MG63 (cell line): ENCODE data around the gene KLK15. TPM values are rescaled to one million over a fixed set of nuclear protein-coding genes. Genes with fewer than 3 reads are reported as not detected.

Experiments
- DNase-seq: peaks from one replicate; pipeline ENCODE4 v3.0.0-alpha.2; 2020
- H3K27me3 ChIP-seq: fragments of 250-450 bp; sonication (Bioruptor Pico); 2 replicates; pipeline ENCODE4 v1.5.1; 2020; ENCODE audit warnings: mild to moderate bottlenecking, moderate library complexity
- H3K36me3 ChIP-seq: fragments of 250-450 bp; sonication (Bioruptor Pico); 2 replicates; pipeline ENCODE4 v1.5.1; 2020; ENCODE audit warnings: mild to moderate bottlenecking, moderate library complexity
- H3K4me3 ChIP-seq: fragments of 250-450 bp; sonication (Bioruptor Pico); 2 replicates; pipeline ENCODE4 v1.5.1; 2020; ENCODE audit warnings: mild to moderate bottlenecking, moderate library complexity
- H3K9me3 ChIP-seq: fragments of 250-450 bp; sonication (Bioruptor Pico); 2 replicates; pipeline ENCODE4 v1.5.1; 2020; ENCODE audit warnings: mild to moderate bottlenecking, moderate library complexity
- total RNA-seq: library from RNA; depleted of rRNA; stranded (reverse); fragments of >200 nt; shearing (Covaris generic); gene quantifications from 2 replicates; pipeline ENCODE4 v1.2.3, GENCODE V29; 2014; ENCODE audit warnings: low replicate concordance

The KLK15 gene
- total RNA-seq, 1 experiment from 2014 or later, result not detected

GRCh38 chr19:50854636-50855410 lies 21.4 kb upstream of the KLK15 start, which contains the start of gene KLK3:
KLK3 (plus strand) TSS chr19:50854915; CDS start chr19:50854956, 41 bp downstream.
- H3K27me3 ChIP-seq, result peaks cover 46% of the 10 kb centered on the region
- no peak for DNase-seq
- H3K4me3 ChIP-seq, result no peak within 1 kb of the TSS
- no peaks in the 10 kb centered on the region for H3K9me3 ChIP-seq
- no peaks in the 10 kb centered on the region for H3K36me3 ChIP-seq

DNA sequence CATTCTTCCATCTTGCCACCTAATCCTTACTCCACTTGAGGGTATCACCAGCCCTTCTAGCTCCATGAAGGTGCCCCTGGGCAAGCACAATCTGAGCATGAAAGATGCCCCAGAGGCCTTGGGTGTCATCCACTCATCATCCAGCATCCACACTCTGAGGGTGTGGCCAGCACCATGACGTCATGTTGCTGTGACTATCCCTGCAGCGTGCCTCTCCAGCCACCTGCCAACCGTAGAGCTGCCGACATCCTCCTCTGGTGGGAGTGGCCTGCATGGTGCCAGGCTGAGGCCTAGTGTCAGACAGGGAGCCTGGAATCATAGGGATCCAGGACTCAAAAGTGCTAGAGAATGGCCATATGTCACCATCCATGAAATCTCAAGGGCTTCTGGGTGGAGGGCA lies 18.2 kb upstream of the KLK15 start:
- no peaks in the 10 kb centered on the region for H3K9me3 ChIP-seq
- peaks cover 49% of the 10 kb centered on the region for H3K27me3 ChIP-seq
- no peaks in the 10 kb centered on the region for H3K36me3 ChIP-seq
- no peak for DNase-seq
- no peak overlapping the region for H3K4me3 ChIP-seq

- no peak for DNase-seq
- H3K36me3 ChIP-seq, result no peaks in the 10 kb centered on the region
- H3K27me3 ChIP-seq, result peaks cover 54% of the 10 kb centered on the region
- no peaks in the 10 kb centered on the region for H3K9me3 ChIP-seq
- H3K4me3 ChIP-seq, result no peak overlapping the region
Observed at GRCh38 chr19:50850738-50851137, 17.4 kb upstream of the KLK15 start.

DNA sequence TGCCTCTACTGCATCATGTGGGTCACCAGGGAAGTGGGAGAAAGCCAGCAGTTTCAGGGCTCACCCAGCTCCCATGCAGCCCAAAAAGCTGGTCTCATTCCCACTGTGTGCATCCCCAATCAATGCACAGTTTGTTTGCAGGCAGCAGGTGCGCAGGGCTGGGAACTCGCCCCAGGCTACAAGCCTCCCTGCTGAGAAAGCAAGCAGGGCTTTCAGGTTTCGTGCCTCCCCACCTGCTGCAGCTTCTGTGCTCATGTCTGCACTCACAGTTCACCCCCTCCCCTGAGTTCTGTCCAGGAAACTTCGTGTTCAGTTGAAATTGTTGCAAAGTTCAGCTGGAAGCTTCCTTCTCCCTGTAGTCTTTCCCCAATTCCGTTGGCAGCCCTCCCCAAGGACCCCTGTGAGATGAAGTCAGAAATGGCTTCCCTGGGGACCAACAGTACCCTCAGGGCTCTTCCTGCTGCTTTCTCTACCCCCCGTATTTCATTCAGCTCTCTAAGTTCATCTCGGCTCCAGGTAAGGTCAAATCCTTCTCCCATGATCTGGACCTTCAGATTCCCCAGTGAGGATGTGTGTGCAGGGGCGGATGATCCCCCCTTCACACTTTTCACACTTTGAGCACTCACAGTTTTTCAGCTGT lies 11.0 kb upstream of the KLK15 start:
- H3K36me3 ChIP-seq, result no peaks in the 10 kb centered on the region
- H3K27me3 ChIP-seq, result peaks cover 51% of the 10 kb centered on the region
- DNase-seq, result no peak
- no peaks in the 10 kb centered on the region; the same call in 1 of the 2 replicates for H3K9me3 ChIP-seq
- H3K4me3 ChIP-seq, result no peak overlapping the region

- H3K9me3 ChIP-seq, result no peaks in the 10 kb centered on the region; the same call in 1 of the 2 replicates
- peaks cover 47% of the 10 kb centered on the region for H3K27me3 ChIP-seq
- no peak for DNase-seq
- no peak overlapping the region for H3K4me3 ChIP-seq
- H3K36me3 ChIP-seq, result no peaks in the 10 kb centered on the region
Observed at GRCh38 chr19:50843701-50844221, 10.4 kb upstream of the KLK15 start.

- Histone ChIP-seq H3K4me3 (no peak overlapping the region), H3K36me3 (no peaks in the 10 kb centered on the region), H3K9me3 (no peaks in the 10 kb centered on the region; the same call in 1 of the 2 replicates), H3K27me3 (peaks cover 41% of the 10 kb centered on the region)
- no peak for DNase-seq
Observed at GRCh38 chr19:50843205-50843604, 9.8 kb upstream of the KLK15 start.

- DNase-seq, result no peak
- no peak overlapping the region for H3K4me3 ChIP-seq
- no peaks in the 10 kb centered on the region; the same call in 1 of the 2 replicates for H3K9me3 ChIP-seq
- peaks cover 42% of the 10 kb centered on the region for H3K27me3 ChIP-seq
- no peaks in the 10 kb centered on the region for H3K36me3 ChIP-seq
Observed at GRCh38 chr19:50842130-50842529, 8.8 kb upstream of the KLK15 start.

DNA sequence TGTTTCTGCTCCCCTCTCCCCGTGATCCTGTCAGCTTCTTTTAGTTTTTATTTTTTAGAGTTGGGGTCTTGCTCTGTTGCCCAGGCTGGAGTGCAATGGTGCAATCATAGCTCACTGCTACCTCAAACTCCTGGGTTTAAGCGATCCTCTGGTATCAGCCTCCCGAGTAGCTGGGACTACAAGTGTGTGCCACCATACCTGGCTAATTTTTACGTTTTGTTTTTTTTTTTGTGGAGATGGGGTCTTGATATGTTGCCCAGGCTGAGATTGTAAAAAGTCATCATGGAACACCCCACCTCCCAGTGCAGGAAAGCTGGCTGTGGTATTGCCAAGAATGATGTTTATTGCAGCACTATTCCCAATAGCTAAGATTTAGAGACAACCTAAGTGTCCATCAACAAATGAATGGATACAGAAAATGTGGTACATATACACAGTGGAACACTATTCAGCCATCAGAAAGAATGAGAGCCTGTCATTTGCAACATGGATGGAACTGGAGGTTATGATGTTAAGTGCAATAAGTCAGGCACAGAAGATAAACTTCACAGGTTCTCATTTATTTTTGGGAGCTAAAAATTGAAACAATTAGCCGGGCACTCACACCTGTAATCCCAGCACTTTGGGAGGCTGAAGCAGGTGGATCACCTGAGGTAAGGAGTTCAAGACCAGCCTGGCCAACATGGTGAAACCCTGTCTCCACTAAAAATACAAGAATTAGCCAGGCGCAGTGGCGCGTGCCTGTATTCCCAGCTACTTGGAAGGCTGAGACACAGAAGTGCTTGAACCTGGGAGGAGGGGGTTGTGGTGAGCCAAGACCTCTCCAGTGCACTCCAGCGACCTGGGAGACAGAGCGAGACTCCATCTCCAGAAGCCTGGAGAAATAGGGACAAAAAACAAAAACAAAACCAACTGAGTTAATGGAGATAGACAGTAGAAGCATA lies 6.6 kb upstream of the KLK15 start:
- Histone ChIP-seq H3K36me3 (no peaks in the 10 kb centered on the region), H3K27me3 (peaks cover 40% of the 10 kb centered on the region), H3K9me3 (no peaks in the 10 kb centered on the region; the same call in 1 of the 2 replicates), H3K4me3 (no peak overlapping the region)
- DNase-seq, result no peak

GRCh38 chr19:50838239-50838638 lies 4.9 kb upstream of the KLK15 start:
- H3K9me3 ChIP-seq, result no peaks in the 10 kb centered on the region; the same call in 1 of the 2 replicates
- no peak for DNase-seq
- no peak overlapping the region for H3K4me3 ChIP-seq
- peaks cover 36% of the 10 kb centered on the region for H3K27me3 ChIP-seq
- no peaks in the 10 kb centered on the region for H3K36me3 ChIP-seq

DNA sequence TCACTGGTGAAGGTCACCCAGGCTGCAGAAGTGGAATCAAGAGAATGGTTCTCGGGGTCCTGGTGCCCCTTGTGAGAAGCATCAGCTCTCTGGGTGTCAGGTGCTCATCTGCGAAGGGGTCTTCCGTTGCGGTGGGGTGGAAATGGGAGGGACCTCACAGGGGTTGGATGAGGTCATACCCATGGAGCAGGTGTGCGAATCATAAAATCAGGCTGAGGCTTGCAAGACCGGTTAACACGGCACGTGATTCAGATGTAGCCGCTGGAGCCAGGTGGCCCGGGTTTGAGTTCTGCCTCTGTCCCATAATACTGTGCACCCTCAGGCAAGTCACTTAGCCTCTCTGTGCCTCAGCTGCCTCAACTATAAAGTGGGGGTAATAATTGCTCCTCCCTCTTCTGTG lies 3.9 kb upstream of the KLK15 start:
- Histone ChIP-seq H3K27me3 (peaks cover 28% of the 10 kb centered on the region), H3K36me3 (no peaks in the 10 kb centered on the region), H3K4me3 (no peak overlapping the region), H3K9me3 (no peaks in the 10 kb centered on the region)
- no peak for DNase-seq

DNA sequence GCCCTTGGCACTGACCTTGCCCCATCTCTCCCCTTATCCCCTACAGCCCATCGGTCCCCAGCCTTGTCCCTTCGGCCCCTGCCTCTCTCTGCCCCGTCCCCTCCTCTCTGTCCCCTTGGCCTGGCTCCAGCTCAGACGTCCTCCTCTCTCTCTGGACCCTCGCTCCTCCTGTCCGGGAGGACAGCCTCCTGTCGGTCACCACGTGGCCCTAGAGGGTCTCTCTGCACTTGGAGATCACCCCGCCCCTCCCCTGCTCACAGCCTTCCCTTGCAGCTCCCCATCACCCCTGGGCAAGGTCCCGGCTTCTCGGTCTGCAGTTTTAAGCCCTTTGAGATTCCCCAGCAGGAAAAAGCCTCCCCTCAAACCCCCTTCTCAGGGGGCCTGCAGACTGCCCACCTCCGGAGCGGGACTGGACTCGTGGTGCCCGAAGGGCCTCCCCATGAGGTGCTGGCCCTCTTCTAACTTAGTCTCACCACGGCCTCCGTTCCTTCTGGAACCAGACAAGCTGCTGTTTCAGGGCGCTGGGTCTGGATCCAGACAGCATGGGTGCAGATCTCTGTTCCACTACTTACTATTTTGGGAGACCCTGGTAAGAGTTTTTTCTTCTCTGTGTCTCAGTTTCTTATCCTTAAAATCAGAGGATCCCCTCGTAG lies 3.3 kb upstream of the KLK15 start:
- Histone ChIP-seq H3K9me3 (no peaks in the 10 kb centered on the region), H3K27me3 (peaks cover 22% of the 10 kb centered on the region), H3K36me3 (no peaks in the 10 kb centered on the region), H3K4me3 (no peak overlapping the region)
- no peak for DNase-seq

- Histone ChIP-seq H3K36me3 (no peaks in the 10 kb centered on the region), H3K4me3 (peak overlapping the region; percentile 34), H3K9me3 (no peaks in the 10 kb centered on the region), H3K27me3 (peaks cover 18% of the 10 kb centered on the region)
- DNase-seq, result peak; percentile 46
Observed at GRCh38 chr19:50835785-50836542, 2.6 kb upstream of the KLK15 start.

DNA sequence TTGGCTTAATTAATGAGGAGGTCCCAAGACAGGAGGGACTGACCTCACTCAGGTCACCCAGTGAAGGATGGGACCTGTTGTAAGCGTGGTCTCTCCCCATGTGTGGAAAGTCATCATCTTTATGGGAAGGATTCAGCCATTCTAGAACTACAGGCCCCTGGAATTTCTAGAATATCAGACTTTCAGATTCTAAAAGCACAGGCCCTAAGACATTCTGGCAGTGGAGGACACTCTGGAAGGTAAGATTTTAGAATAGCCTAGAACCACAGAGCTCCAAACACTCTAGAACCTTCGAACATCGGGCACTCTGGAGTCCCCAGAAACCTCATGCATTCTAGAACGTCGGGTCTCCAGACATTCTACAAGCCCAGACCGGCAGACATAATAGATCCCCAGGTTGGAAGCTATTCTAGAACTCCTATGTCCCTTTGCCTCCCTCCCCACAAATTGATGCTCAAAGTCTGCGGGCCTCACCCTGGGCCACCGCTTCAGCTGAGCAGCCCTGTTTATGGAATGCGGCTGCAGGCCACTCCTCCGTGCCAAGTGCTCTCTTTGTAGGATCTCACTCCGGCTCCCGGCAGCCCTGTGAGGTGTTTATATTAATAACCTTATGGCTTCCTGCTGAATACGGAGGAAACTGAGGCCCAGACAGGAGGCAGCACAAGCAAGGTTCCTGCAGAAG lies 1.9 kb upstream of the KLK15 start:
- Histone ChIP-seq H3K27me3 (peaks cover 17% of the 10 kb centered on the region), H3K36me3 (no peaks in the 10 kb centered on the region), H3K4me3 (peak overlapping the region; percentile 34), H3K9me3 (no peaks in the 10 kb centered on the region)
- DNase-seq, result no peak

DNA sequence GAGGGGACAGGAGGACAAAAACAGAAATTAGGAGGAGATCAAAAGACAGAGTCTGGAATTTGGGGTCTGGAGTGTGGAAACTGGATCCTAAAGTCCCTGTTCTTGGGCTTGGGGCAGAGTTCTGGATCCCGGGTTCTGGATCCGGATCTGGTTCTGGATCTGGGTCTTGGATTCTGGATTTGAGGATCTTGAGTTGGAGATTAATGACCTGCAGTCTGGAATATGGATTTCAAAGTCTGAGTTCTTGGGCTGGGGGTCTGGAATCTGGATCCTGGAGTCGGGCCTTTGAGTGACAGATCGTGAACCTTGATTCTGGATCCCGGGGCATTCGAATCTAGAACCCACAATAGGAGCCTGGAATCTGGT lies 411 bp upstream of the KLK15 start:
- H3K9me3 ChIP-seq, result no peaks in the 10 kb centered on the region
- peaks cover 15% of the 10 kb centered on the region for H3K27me3 ChIP-seq
- no peaks in the 10 kb centered on the region for H3K36me3 ChIP-seq
- H3K4me3 ChIP-seq, result no peak overlapping the region
- no peak for DNase-seq

DNA sequence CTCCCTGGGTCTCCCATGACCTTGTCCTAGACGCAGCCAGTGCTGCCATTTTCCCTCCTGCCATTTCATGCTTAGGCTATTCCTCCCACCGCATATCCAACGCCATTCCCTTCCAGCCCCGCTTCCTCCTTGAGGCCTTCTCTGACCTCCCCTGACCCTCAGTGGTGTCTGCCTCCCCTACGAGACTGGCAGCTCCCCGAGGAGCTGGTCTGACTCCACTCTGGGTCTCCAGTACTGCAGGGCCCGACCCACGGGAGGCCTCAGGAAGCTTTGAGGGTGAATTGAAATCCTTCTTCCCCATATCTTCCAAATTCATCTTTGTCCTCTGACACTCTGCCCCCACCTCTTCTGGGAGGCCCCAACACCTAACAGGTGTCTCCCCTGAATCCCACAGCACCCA lies 708 bp downstream of the KLK15 start:
- no peak for DNase-seq
- H3K27me3 ChIP-seq, result peaks cover 21% of the 10 kb centered on the region
- H3K4me3 ChIP-seq, result no peak overlapping the region
- H3K9me3 ChIP-seq, result no peaks in the 10 kb centered on the region
- H3K36me3 ChIP-seq, result no peaks in the 10 kb centered on the region
